Mucosa of stomach (tissue), 1 donor: Measurements from ENCODE around the gene CXorf65.

Source experiments
- H3K27me3 ChIP-seq: one replicate; pipeline ENCODE4 v1.7.0; 2013; ENCODE audit warnings: mild to moderate bottlenecking, low read length; ENCODE audit not compliant: control insufficient read depth, insufficient read depth
- H3K36me3 ChIP-seq: one replicate; pipeline ENCODE4 v1.7.0; 2013; ENCODE audit warnings: low read length; ENCODE audit not compliant: control insufficient read depth, insufficient read depth
- H3K4me1 ChIP-seq: one replicate; pipeline ENCODE4 v1.7.0; 2013; ENCODE audit warnings: mild to moderate bottlenecking, low read length; ENCODE audit not compliant: control insufficient read depth, insufficient read depth
- H3K4me3 ChIP-seq: one replicate; pipeline ENCODE4 v1.7.0; 2013; ENCODE audit warnings: low read length
- H3K9ac ChIP-seq: one replicate; pipeline ENCODE4 v1.7.0; 2013; ENCODE audit warnings: mild to moderate bottlenecking, low read length, moderate library complexity
- H3K9me3 ChIP-seq: one replicate; pipeline ENCODE4 v1.7.0; 2013; ENCODE audit warnings: mild to moderate bottlenecking, low read length, moderate library complexity; ENCODE audit not compliant: control insufficient read depth
- donor health status: Pancreatic carcinoma.

Gene CXorf65

GRCh38 chrX:71106427-71106826 lies at the start of gene CXorf65:
Gene CXorf65, minus strand, starts transcription at chrX:71106740. Its CDS starts 184 bp downstream, at chrX:71106556.
- Histone ChIP-seq H3K9ac (no peak within 1 kb of the TSS), H3K4me3 (no peak within 1 kb of the TSS), H3K36me3 (no peaks in the 10 kb centered on the region), H3K27me3 (no peaks in the 10 kb centered on the region), H3K9me3 (no peaks in the 10 kb centered on the region), H3K4me1 (peaks cover 16% of the 10 kb centered on the region)

- Histone ChIP-seq H3K27me3 (no peaks in the 10 kb centered on the region), H3K9ac (no peak overlapping the region), H3K36me3 (no peaks in the 10 kb centered on the region), H3K9me3 (no peaks in the 10 kb centered on the region), H3K4me1 (no peaks in the 10 kb centered on the region), H3K4me3 (no peak overlapping the region)
Observed at GRCh38 chrX:71154641-71155040, 48.1 kb upstream of the CXorf65 start.

GRCh38 chrX:71154196-71154595 lies 47.7 kb upstream of the CXorf65 start:
- Histone ChIP-seq H3K4me1 (no peaks in the 10 kb centered on the region), H3K9me3 (no peaks in the 10 kb centered on the region), H3K27me3 (no peaks in the 10 kb centered on the region)

GRCh38 chrX:71151366-71151765 lies 44.8 kb upstream of the CXorf65 start:
- no peaks in the 10 kb centered on the region for H3K4me1 ChIP-seq
- H3K36me3 ChIP-seq, result no peaks in the 10 kb centered on the region
- H3K4me3 ChIP-seq, result no peak overlapping the region
- H3K9me3 ChIP-seq, result no peaks in the 10 kb centered on the region
- H3K27me3 ChIP-seq, result no peaks in the 10 kb centered on the region
- H3K9ac ChIP-seq, result no peak overlapping the region

More at GRCh38 chrX:71154196-71154595, 47.7 kb upstream of the CXorf65 start:
- Histone ChIP-seq H3K9ac (no peak overlapping the region), H3K4me3 (no peak overlapping the region), H3K36me3 (no peaks in the 10 kb centered on the region)

GRCh38 chrX:71148278-71148663 lies 41.7 kb upstream of the CXorf65 start:
- Histone ChIP-seq H3K27me3 (no peaks in the 10 kb centered on the region), H3K9ac (no peak overlapping the region), H3K4me1 (peaks cover 10% of the 10 kb centered on the region), H3K9me3 (no peaks in the 10 kb centered on the region), H3K36me3 (no peaks in the 10 kb centered on the region), H3K4me3 (no peak overlapping the region)

- H3K9me3 ChIP-seq, result no peaks in the 10 kb centered on the region
- H3K4me3 ChIP-seq, result no peak overlapping the region
- no peak overlapping the region for H3K9ac ChIP-seq
- H3K36me3 ChIP-seq, result no peaks in the 10 kb centered on the region
- H3K4me1 ChIP-seq, result peaks cover 10% of the 10 kb centered on the region
- H3K27me3 ChIP-seq, result no peaks in the 10 kb centered on the region
Observed at GRCh38 chrX:71147496-71148277, 41.1 kb upstream of the CXorf65 start.

- H3K4me3 ChIP-seq, result peak within 1 kb of the TSS; percentile 8
Observed at GRCh38 chrX:71144651-71145050, 38.1 kb upstream of the CXorf65 start, which contains the start of gene NLGN3. Gene NLGN3, plus strand, starts transcription at chrX:71144841. Its CDS starts 2,909 bp downstream, at chrX:71147750.

GRCh38 chrX:71143508-71143907 lies 37.0 kb upstream of the CXorf65 start:
- Histone ChIP-seq H3K36me3 (no peaks in the 10 kb centered on the region), H3K9ac (no peak overlapping the region)

More at GRCh38 chrX:71144651-71145050, 38.1 kb upstream of the CXorf65 start, which contains the start of gene NLGN3:
- H3K27me3 ChIP-seq, result no peaks in the 10 kb centered on the region
- H3K36me3 ChIP-seq, result no peaks in the 10 kb centered on the region
- peak within 1 kb of the TSS; percentile 15 for H3K9ac ChIP-seq
- no peaks in the 10 kb centered on the region for H3K9me3 ChIP-seq
- peaks cover 10% of the 10 kb centered on the region for H3K4me1 ChIP-seq

GRCh38 chrX:71140440-71140839 lies 33.9 kb upstream of the CXorf65 start:
- peaks cover 6% of the 10 kb centered on the region for H3K4me1 ChIP-seq
- no peak overlapping the region for H3K4me3 ChIP-seq
- no peaks in the 10 kb centered on the region for H3K27me3 ChIP-seq
- no peaks in the 10 kb centered on the region for H3K9me3 ChIP-seq
- peaks cover under 1% of the 10 kb centered on the region for H3K36me3 ChIP-seq
- no peak overlapping the region for H3K9ac ChIP-seq

More at GRCh38 chrX:71143508-71143907, 37.0 kb upstream of the CXorf65 start:
- Histone ChIP-seq H3K4me1 (peaks cover 10% of the 10 kb centered on the region), H3K4me3 (no peak overlapping the region), H3K27me3 (no peaks in the 10 kb centered on the region), H3K9me3 (no peaks in the 10 kb centered on the region)

- Histone ChIP-seq H3K9me3 (no peaks in the 10 kb centered on the region), H3K27me3 (no peaks in the 10 kb centered on the region), H3K4me1 (peaks cover 9% of the 10 kb centered on the region), H3K36me3 (peaks cover 9% of the 10 kb centered on the region), H3K4me3 (no peak overlapping the region), H3K9ac (no peak overlapping the region)
Observed at GRCh38 chrX:71131510-71131909, 25.0 kb upstream of the CXorf65 start.

- Histone ChIP-seq H3K9me3 (no peaks in the 10 kb centered on the region), H3K9ac (no peak overlapping the region), H3K4me3 (no peak overlapping the region), H3K4me1 (peaks cover 9% of the 10 kb centered on the region), H3K36me3 (peaks cover 10% of the 10 kb centered on the region), H3K27me3 (no peaks in the 10 kb centered on the region)
Observed at GRCh38 chrX:71128915-71129765, 22.6 kb upstream of the CXorf65 start.
